Osteoblast (primary cell): Measurements from ENCODE around the gene OR52B6. TPM values are rescaled to one million over a fixed set of nuclear protein-coding genes. Genes with fewer than 3 reads are reported as not detected.
"Not testable (repeated sequence)": the region's sequence is repeated elsewhere in the genome, so short reads cannot be mapped to it uniquely, and the experiment has no call there.

Source experiments
- DNase-seq: peaks from one replicate; pipeline ENCODE4 v3.0.0; 2011; ENCODE audit warnings: low spot score, mixed read lengths; ENCODE audit not compliant: insufficient read length; ENCODE audit errors: missing footprints
- H2AFZ ChIP-seq: 2 replicates; pipeline ENCODE4 v1.6.0; 2011; ENCODE audit warnings: mild to moderate bottlenecking, low read length
- H3K27ac ChIP-seq: 2 replicates; pipeline ENCODE4 v1.5.1; 2011; ENCODE audit warnings: mild to moderate bottlenecking, low read depth, low read length, moderate library complexity
- H3K27me3 ChIP-seq: 2 replicates; pipeline ENCODE4 v1.6.0; 2012; ENCODE audit warnings: mild to moderate bottlenecking, control low read depth, inconsistent platforms, low read length, moderate library complexity; ENCODE audit not compliant: insufficient read depth
- H3K36me3 ChIP-seq: 2 replicates; pipeline ENCODE4 v1.5.1; 2011; ENCODE audit warnings: mild to moderate bottlenecking, low read length, control low read depth, moderate library complexity; ENCODE audit not compliant: insufficient read depth
- H3K4me1 ChIP-seq: 2 replicates; pipeline ENCODE4 v1.5.1; 2011; ENCODE audit warnings: mild to moderate bottlenecking, low read length, control low read depth, moderate library complexity; ENCODE audit not compliant: insufficient read depth
- H3K4me2 ChIP-seq: 2 replicates; pipeline ENCODE4 v1.6.0; 2011; ENCODE audit warnings: mild to moderate bottlenecking, low read length; ENCODE audit not compliant: insufficient read depth
- H3K4me3 ChIP-seq: fragments of 200-600 bp; sonication (generic); 3 replicates; pipeline ENCODE4 v1.5.1; 2012; ENCODE audit warnings: mild to moderate bottlenecking, low read length, inconsistent platforms; ENCODE audit not compliant: insufficient read depth
- H3K79me2 ChIP-seq: 2 replicates; pipeline ENCODE4 v1.6.0; 2012; ENCODE audit warnings: mild to moderate bottlenecking, low read length, control low read depth, inconsistent platforms; ENCODE audit not compliant: insufficient read depth
- H3K9me3 ChIP-seq: 2 replicates; pipeline ENCODE4 v1.5.1; 2011; ENCODE audit warnings: low read depth, low read length, control low read depth
- H4K20me1 ChIP-seq: 2 replicates; pipeline ENCODE4 v1.6.0; 2012; ENCODE audit warnings: mild to moderate bottlenecking, low read length, control low read depth; ENCODE audit not compliant: insufficient read depth
- CTCF ChIP-seq: IDR thresholded peaks from 2 replicates; pipeline ENCODE4 v1.5.1; 2011; ENCODE audit warnings: mild to moderate bottlenecking, low read depth, low read length, moderate library complexity; ENCODE audit errors: extremely low read depth
- total RNA-seq: library from RNA; depleted of rRNA; stranded (reverse); fragments of >200 nt; gene quantifications from 2 replicates; pipeline ENCODE4 v1.2.3, GENCODE V29; 2012

Gene OR52B6
- total RNA-seq, 1 donor: not detected

DNA sequence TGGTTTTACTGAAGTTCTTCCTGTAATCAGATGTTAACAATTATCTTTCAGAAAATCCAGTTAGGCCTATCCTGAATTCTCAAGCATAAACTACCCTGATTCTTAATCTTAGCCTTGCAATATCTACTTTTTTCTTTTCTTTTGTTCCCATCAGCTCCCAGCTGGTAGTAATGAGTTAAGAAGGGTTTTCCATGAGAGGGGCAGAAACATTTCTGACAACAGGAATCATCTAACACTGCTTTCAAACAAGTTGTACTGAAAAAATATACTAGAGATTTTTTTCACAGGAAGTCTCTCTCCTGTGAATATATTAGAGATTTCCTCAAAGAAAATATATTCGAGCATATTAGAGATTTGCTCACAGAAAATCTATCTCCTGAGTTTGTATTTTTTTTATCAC lies 12.5 kb downstream of the OR52B6 start:
- Histone ChIP-seq H3K4me2 (no peak overlapping the region), H3K9me3 (no peaks in the 10 kb centered on the region), H3K4me1 (peaks cover 9% of the 10 kb centered on the region), H3K27me3 (no peaks in the 10 kb centered on the region), H3K79me2 (no peaks in the 10 kb centered on the region), H4K20me1 (no peaks in the 10 kb centered on the region), H2AFZ (peak overlapping the region; percentile 75), H3K36me3 (no peaks in the 10 kb centered on the region), H3K27ac (no peak overlapping the region), H3K4me3 (no peak overlapping the region)
- DNase-seq: no peak
- TF ChIP-seq CTCF: no peak

GRCh38 chr11:5596607-5597201 lies 16.0 kb downstream of the OR52B6 start, which contains the start of gene TRIM6:
Gene TRIM6 (plus strand): TSS chr11:5596637. CDS start chr11:5596898, 261 bp downstream.
- H3K4me2 ChIP-seq: peak within 1 kb of the TSS; percentile 95
- H3K4me3 ChIP-seq: peak within 1 kb of the TSS; percentile 75
- H3K9me3 ChIP-seq: no peaks in the 10 kb centered on the region
- H3K79me2 ChIP-seq: peaks cover 7% of the 10 kb centered on the region
- peaks cover 16% of the 10 kb centered on the region for H3K4me1 ChIP-seq
- DNase-seq: peak; percentile 83
- H3K27me3 ChIP-seq: no peaks in the 10 kb centered on the region
- no peaks in the 10 kb centered on the region for H3K36me3 ChIP-seq
- H4K20me1 ChIP-seq: no peaks in the 10 kb centered on the region
- no peak for TF ChIP-seq CTCF
- H3K27ac ChIP-seq: peak within 1 kb of the TSS; percentile 66
- H2AFZ ChIP-seq: peak within 1 kb of the TSS; percentile 88

GRCh38 chr11:5597953-5598352 lies 17.3 kb downstream of the OR52B6 start:
- H3K9me3 ChIP-seq: no peaks in the 10 kb centered on the region
- H3K4me3 ChIP-seq: peak overlapping the region; percentile 75
- H2AFZ ChIP-seq: no peak overlapping the region
- H3K27ac ChIP-seq: peak overlapping the region; percentile 66
- peaks cover 22% of the 10 kb centered on the region for H3K4me1 ChIP-seq
- no peaks in the 10 kb centered on the region for H3K27me3 ChIP-seq
- peak overlapping the region; percentile 95 for H3K4me2 ChIP-seq
- peaks cover 9% of the 10 kb centered on the region for H3K79me2 ChIP-seq
- H4K20me1 ChIP-seq: no peaks in the 10 kb centered on the region
- H3K36me3 ChIP-seq: no peaks in the 10 kb centered on the region
- DNase-seq: no peak
- TF ChIP-seq CTCF: no peak

- Histone ChIP-seq H3K9me3 (no peaks in the 10 kb centered on the region), H3K36me3 (peaks cover 2% of the 10 kb centered on the region), H3K4me1 (peaks cover 26% of the 10 kb centered on the region), H3K4me2 (peak overlapping the region; percentile 35), H4K20me1 (no peaks in the 10 kb centered on the region), H3K4me3 (no peak overlapping the region), H3K27ac (peak overlapping the region; percentile 76), H3K79me2 (peaks cover 9% of the 10 kb centered on the region), H2AFZ (peak overlapping the region; percentile 78), H3K27me3 (no peaks in the 10 kb centered on the region)
- TF ChIP-seq CTCF: peak; percentile 98
- DNase-seq: peak; percentile 93
These were observed 19.7 kb downstream of the OR52B6 start for GRCh38 chr11:5600374-5600851.

DNA sequence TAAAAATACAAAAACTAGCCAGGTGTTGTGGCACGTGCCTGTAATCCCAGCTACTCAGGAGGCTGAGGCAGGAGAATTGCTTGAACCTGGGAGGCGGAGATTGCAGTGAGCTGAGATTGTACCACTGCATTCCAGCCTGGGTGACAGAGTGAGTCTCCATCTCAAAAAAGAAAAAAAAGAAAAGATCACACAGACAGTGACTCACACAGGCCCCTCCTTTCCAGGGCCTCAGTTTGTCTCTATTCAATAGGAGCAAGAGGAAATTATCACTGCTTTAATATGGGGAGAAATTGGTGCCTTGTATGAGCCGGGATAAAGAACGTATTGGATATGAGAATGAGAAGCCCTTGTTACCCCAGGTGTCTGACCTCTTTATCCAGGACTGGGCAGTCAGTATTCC lies 22.1 kb downstream of the OR52B6 start:
- H3K27ac ChIP-seq: peak overlapping the region; percentile 45
- peaks cover 32% of the 10 kb centered on the region for H3K4me1 ChIP-seq
- DNase-seq: peak; percentile 77

More for the DNA sequence above, 22.1 kb downstream of the OR52B6 start:
- not testable (repeated sequence) for H3K4me2 ChIP-seq, H3K9me3 ChIP-seq, H3K4me3 ChIP-seq, H3K79me2 ChIP-seq, H3K27me3 ChIP-seq, H3K36me3 ChIP-seq, H4K20me1 ChIP-seq
- H2AFZ ChIP-seq: peak overlapping the region; percentile 50
